Measurements from ENCODE around the gene GPHA2. TPM values are rescaled to one million over a fixed set of nuclear protein-coding genes. Genes with fewer than 3 reads are reported as not detected.

GPHA2 gene
- total RNA-seq, 1 experiment from 2014 or later: not detected

DNA sequence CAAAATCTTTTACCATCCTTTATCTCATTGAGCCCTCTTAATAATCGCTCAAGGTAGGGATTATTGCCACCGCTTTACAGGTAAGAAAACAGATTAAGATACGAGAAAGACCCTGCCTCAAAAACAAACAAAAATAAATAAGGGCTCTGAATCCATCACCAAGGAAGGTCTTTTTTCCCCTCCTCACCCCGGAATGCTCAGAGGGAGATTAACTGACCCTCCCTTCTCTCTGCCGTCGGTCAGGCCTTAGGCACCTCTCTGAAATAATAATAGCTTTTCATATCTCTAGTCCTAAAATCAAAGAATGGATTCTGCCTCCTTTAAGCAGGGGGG is 18.1 kb downstream of the GPHA2 start:
- Histone ChIP-seq H3K36me3 (no peaks in the 10 kb centered on the region), H3K4me3 (peak overlapping the region; percentile 69), H3K27me3 (no peaks in the 10 kb centered on the region), H3K9me3 (no peaks in the 10 kb centered on the region)
- no peak for DNase-seq

DNA sequence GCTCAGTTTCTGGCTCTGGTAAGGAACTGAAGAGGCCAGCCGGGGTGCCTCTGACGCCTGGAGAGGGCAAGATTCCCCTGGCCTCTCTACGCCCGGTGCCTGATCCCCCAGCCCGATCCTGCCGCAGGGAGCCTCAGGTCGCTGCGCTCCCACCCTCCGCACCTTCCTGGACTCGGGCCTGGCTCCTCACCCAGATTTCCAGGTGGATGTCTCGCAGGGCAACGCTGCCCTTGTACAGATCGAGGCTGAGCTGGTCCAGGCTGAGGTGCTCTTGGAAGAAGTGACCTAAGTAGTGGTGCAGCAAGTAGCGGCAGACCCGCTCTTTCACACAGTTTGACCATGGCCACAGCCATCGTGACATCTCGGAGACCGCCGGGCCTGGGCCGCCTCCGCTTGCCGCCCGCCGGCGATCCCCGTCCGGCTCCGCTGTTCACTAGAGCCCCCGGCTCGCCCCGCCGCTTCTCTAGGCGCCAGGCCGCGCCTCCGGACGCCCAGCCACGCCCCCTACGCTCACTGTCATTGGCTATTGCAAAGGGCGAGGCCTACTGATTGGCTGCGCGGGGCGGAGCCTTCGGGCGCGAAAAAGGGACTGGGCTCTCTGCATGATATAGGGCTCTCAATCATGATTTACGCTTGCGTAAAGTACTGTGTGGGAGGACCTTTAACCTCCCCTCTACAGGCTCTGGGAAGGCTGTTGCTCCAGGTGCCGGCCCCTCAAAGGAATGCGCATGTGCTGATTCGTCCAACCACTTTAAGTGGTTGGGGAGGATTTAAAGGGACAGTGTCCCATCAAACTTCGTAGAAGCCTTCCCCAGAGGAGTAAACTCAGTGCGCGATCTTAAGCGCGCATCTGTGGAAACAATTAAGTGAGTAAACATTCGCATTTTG is 18.7 kb downstream of the GPHA2 start, which contains the start of gene ATG2A:
ATG2A (minus strand) TSS at position 435 of the 888 bp plus-strand sequence; CDS start at position 361, 74 bp downstream.
- H3K27me3 ChIP-seq: no peaks in the 10 kb centered on the region
- no peaks in the 10 kb centered on the region; the same call in 1 of the 2 replicates for H3K36me3 ChIP-seq
- H3K4me3 ChIP-seq: peak within 1 kb of the TSS; percentile 69
- no peaks in the 10 kb centered on the region for H3K9me3 ChIP-seq
- DNase-seq: peak; percentile 98

DNA sequence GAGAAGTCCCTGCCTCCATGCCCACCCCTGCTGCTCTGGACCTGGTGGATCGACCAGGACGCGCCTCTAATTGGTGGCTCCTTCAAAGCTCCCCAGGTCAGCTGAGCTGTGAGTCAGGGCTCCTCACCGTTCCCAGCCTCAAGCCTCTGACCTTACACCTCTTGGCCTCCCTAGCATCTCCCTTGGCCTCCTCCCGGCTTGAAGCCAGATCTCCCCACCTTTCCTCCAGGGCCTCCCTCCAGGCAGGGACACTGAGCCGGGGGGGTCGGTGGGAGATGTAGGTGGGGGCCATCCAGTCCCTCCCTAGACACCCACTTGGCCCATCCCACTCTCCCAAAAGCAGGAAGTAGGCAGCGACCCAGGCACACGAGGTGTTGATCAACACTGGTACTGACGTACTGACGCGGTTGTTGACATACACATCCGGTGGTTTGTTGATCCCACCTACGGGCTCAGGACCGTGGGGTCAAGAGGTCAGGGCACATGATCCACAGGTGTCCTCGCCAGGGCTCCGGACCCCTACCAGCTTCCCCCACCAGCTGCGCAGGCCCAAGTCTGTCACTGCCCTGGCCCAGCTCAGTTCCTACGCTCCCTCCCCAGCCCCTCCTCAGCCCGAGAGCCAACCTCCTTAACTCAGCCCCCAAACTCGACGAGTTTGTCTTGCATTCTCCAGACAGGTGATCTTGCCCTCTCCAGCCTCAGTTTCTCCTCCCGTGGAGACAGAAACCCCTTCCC is 19.5 kb downstream of the GPHA2 start:
- no peaks in the 10 kb centered on the region for H3K27me3 ChIP-seq
- peak; percentile 38 for DNase-seq
- no peaks in the 10 kb centered on the region for H3K9me3 ChIP-seq
- no peaks in the 10 kb centered on the region; the same call in none of the 2 replicates for H3K36me3 ChIP-seq
- peak overlapping the region; percentile 69 for H3K4me3 ChIP-seq

DNA sequence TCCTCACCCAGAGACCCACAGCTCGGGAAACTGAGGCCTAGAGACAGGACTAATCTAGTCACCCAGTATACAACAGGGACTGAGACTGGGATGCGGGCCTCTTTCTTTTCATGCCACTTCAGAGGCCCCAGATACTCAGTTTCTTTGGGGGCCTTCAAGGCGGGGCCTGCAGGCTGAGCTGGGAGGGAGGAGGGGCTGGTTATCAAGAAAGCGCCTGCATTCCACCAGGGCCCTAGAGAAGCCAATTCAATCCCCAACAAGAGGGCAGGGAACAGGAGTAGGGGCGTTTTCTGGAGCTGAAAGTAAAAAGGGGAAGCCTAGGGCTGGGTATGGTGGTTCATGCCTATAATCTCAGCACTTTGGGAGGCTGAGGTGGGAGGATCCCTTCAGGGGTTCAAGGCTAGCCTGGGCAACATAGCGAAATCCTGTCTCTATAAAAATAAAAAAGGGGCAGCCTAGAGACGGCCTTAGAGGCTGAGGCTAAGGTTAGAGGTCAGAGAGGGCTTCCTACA is 20.3 kb downstream of the GPHA2 start:
- Histone ChIP-seq H3K4me3 (peak overlapping the region; percentile 69; the same call in 1 of the 2 replicates), H3K36me3 (no peaks in the 10 kb centered on the region; the same call in none of the 2 replicates), H3K27me3 (no peaks in the 10 kb centered on the region), H3K9me3 (no peaks in the 10 kb centered on the region)
- DNase-seq: no peak

DNA sequence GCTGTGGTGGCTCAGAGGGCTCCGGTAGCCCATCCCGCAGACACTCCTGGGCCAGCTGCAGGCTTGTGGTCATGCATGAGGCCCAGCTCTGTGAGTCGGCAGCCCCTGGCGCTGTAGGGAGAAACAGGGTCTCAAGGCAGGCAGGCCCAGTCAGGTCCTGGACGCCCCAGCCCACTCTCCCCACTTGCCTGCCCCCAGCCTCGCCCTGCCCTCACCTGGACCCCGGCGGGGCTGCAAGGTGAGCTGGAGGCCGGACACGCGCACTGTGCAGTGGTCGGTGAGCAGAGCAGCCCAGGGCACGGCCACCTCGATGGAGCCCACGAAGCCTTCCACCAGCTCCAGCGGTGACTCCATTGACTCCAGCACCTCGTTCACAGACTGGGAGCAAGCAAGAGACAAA is 21.6 kb downstream of the GPHA2 start:
- Histone ChIP-seq H3K9me3 (no peaks in the 10 kb centered on the region), H3K36me3 (no peaks in the 10 kb centered on the region; the same call in none of the 2 replicates), H3K4me3 (no peak overlapping the region), H3K27me3 (no peaks in the 10 kb centered on the region)
- DNase-seq: no peak

DNA sequence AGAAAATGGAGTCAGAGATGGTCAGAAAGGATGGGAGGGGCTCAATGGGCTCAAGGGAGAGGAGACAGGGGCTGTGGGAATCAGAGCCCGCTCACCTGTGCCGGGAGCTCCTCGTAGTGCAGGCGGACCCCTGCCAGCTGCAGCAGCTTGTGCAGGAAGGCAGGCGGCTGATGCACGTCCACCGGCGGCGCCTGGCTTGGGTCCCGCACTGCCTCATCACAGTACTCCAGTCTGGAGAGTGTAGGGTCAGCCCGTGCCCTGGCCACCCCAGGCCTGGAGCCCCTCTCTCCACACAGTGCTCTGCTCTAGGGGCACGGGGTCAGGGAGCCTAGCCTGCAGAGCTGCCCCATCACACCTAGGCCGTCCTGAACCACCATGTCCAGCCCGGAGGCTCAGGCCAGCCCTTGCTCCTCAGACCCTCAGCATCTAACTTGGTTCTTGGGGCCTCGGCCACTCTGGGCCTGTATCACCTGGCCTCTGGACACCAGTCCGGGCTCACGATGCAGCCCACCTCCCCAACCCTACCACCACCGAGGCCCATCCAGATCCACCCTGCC is 22.4 kb downstream of the GPHA2 start:
- no peak for DNase-seq
- no peaks in the 10 kb centered on the region; the same call in none of the 2 replicates for H3K36me3 ChIP-seq
- H3K27me3 ChIP-seq: no peaks in the 10 kb centered on the region
- H3K4me3 ChIP-seq: no peak overlapping the region
- H3K9me3 ChIP-seq: no peaks in the 10 kb centered on the region

DNA sequence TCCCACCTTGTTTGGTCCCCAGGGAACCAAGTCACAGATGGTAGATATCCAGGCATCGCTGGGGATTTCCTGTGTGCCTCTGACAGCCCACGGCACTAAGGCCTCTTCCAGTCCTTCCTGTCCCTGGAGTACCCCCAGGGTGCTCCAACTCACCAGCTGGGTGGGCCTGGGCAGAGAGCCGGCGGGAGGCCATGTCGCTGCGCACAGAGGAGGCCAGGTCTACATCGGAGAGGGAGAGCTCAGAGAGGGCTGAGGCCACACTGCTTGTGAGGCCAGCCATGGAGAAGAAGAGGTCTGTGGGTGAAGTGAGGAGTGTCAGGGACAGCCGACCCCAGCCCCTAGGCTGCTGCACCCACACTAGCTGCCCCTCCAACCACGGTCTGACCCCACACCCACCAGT is 24.0 kb downstream of the GPHA2 start:
- Histone ChIP-seq H3K27me3 (no peaks in the 10 kb centered on the region), H3K36me3 (no peaks in the 10 kb centered on the region; the same call in none of the 2 replicates), H3K9me3 (no peaks in the 10 kb centered on the region), H3K4me3 (no peak overlapping the region)
- DNase-seq: no peak

DNA sequence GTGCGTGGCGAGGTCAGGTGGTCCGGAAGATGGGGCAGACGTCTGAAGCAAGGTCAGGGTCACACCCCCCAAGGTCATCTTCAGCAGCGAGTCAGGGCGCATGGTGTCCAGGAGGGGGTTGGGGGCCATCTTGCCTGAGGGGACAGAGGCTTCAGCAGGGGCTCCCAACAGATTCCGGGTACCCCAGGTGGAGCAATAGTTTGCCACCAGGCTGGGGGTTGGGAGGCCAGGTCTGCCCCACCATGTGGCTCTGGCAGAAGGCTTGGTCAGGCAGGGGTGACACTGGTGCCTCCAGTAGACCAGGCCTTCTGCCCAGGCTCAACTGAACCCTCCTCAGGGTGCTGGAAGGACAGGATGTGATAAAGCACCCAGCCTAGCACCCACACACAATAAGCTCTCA is 24.6 kb downstream of the GPHA2 start:
- no peaks in the 10 kb centered on the region for H3K9me3 ChIP-seq
- no peak for DNase-seq
- no peak overlapping the region for H3K4me3 ChIP-seq
- no peaks in the 10 kb centered on the region; the same call in none of the 2 replicates for H3K36me3 ChIP-seq
- no peaks in the 10 kb centered on the region for H3K27me3 ChIP-seq

DNA sequence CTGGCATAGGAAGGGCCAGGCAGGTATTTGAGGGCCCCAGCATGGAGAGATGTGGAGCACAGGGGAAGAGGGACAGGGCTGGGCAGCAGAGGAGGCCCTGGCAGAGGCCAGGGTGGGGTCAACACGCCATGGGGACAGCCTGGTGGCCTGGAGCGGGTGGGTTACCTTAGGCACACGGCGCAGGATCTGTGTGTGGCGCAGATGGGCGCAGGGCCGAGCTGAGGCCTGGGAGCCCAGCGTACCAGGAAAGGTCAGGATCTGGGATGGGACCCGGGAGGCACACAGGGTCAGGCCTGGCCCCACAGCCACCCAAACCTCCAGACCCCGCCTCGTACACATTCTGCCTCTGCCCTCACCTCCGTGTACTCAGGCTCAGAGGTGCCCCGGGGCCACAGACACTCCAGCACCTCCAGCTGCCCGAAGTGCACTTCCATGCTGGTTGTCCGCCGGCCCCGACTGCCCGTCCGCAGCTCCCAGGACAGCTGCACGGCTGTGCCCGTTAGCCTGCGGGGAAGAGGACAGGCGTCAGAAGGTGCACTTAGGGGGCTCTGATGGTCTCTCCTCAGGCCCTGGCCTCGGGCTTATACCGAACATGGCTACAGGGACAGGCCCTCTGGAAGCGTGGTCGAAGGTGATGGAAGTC is 25.1 kb downstream of the GPHA2 start:
- no peaks in the 10 kb centered on the region for H3K9me3 ChIP-seq

DNA sequence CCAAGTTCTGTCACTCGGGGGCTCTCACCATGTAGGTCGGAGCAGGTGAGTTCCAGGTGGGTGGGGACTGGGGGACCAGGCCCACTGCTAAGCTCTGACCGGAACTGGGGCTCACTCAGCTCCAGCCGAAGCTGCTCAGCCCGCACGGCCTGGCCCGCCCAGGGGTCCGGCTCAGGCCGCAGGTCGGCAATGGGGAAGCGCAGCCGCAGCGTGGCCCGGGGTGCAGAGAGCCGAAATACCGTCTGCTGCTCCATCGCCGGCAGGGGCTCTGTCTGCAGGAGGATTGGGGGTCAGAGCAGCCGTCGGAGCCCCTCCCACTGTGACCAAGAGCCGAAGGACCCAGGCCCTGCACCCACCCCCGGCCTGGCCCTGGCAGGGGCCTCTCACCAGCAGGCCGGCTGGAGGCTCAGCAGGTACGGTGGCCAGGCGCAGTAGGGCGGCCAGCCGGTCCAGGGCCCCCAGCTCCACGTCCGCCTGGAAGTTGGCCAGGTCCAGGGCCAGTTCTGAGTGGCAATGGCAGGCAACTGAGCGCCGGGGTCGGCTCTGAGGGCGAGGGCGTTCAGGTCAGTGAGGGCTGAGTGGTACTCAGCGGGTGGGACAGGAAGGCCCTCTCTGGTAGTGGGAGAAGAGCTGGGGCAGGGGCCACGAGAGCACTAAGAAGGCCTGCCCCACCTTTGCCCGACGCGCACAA is 25.9 kb downstream of the GPHA2 start:
- no peak for DNase-seq

More for the DNA sequence above, 25.1 kb downstream of the GPHA2 start:
- H3K4me3 ChIP-seq: no peak overlapping the region
- DNase-seq: no peak
- H3K27me3 ChIP-seq: no peaks in the 10 kb centered on the region
- H3K36me3 ChIP-seq: no peaks in the 10 kb centered on the region; the same call in none of the 2 replicates

DNA sequence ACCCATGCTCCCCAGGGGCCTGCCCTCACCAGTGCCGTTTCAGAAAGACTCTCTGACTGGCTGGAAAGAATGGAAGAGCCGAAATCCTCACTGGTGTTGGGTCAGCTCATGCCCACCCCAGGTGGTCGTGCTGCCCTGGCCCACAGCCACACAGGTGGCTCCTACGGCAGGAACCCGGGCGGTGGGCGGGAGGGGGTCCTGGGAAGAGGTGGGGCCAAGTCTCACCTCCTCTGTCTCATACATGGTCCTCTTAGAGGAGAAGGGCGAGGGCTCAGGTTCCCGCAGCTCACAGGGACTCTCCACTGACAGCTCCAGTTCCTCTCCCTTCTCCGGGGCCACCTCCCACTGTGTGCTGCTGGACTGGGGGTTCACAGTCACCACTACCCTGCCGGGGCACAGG is 26.9 kb downstream of the GPHA2 start:
- no peak for DNase-seq
- no peaks in the 10 kb centered on the region for H3K9me3 ChIP-seq
- H3K27me3 ChIP-seq: no peaks in the 10 kb centered on the region
- H3K36me3 ChIP-seq: no peaks in the 10 kb centered on the region; the same call in none of the 2 replicates
- no peak overlapping the region for H3K4me3 ChIP-seq

More for the DNA sequence above, 25.9 kb downstream of the GPHA2 start:
- Histone ChIP-seq H3K9me3 (no peaks in the 10 kb centered on the region), H3K4me3 (no peak overlapping the region), H3K36me3 (no peaks in the 10 kb centered on the region; the same call in none of the 2 replicates), H3K27me3 (no peaks in the 10 kb centered on the region)

DNA sequence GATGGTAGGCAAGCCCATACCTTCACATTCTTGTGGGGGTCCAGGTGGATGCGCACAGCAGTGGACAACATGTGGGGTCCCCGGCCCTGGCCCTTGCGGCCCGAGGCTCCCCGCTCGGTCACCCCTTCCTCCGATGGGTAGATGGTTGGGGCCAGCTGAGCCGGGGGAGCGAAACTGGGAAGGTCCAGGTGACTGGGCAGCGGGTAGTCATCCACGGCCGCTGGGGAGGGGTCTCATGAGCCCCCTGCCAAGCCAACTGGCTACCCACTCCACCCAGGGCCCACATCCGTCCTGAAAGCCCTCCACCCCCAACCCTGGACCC is 29.4 kb downstream of the GPHA2 start:
- no peak for DNase-seq
- Histone ChIP-seq H3K27me3 (no peaks in the 10 kb centered on the region), H3K9me3 (no peaks in the 10 kb centered on the region), H3K36me3 (peaks cover 4% of the 10 kb centered on the region; the same call in 1 of the 2 replicates), H3K4me3 (no peak overlapping the region)

DNA sequence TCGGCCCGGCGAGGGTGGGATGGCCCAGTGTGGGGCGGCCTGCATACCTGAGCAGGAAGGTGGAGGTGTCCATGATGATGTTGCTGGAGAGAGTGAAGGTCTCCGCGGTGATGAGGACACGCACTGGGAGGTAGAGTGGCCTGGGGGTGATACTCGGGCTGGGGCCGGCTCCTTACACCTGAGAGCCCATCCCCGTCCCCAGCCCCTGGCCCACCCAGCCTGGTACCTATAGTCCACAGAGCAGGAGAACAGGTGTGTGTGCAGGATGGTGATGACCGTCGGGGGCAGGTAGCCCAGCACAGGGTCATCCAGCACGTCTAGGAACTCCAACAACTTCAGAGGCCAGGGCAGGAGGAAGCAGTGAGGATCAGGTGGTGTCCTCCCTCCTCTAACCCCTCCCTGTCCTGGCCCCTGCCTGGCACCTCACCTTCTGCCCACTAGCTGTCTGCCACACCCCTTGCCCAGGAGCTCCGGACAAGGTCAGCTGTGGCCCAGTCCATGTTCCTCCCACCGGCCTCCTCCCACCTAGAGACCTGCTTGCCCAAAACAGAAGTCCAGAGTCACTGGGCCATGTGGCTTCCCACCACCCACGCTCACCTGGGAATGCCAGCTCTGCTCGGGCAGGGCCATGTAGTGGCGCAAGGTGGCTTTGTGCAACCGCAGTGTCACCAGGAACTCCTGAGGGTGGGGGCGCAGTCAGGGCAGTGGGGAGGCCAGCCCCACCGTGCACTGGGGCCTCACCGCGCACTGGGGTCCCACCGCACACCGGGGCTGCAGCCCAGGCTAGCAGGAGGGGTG is 30.0 kb downstream of the GPHA2 start:
- Histone ChIP-seq H3K9me3 (no peaks in the 10 kb centered on the region), H3K36me3 (peaks cover 6% of the 10 kb centered on the region)

DNA sequence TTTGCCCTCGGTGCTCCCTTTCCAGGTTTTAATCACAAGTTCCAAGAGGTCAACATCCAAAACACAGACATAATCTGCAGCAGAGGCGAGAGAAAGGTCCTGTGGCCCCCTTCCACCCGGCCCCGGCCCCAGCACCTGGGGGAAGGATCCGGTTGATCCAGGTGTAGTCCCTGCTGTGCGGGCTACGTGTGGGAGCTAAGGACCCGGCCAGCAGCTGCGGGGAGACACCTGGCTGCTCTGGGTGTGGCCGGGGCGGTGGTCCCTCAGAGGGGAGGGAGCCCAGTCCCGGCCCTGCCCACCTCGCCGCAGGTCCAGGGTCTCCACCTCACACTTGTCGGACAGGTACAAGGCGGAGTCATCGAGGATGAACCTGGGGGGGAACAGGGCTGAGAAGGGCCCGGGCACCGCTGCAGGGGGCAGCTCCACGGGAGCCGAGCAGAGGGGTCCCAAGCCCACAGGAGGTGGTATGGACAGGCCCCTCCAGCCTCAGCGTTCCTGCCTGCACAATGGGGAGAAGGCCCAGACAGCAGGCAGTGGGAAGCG is 32.3 kb downstream of the GPHA2 start:
- no peaks in the 10 kb centered on the region for H3K27me3 ChIP-seq
- DNase-seq: no peak
- H3K9me3 ChIP-seq: no peaks in the 10 kb centered on the region
- H3K36me3 ChIP-seq: peaks cover 6% of the 10 kb centered on the region
- H3K4me3 ChIP-seq: no peak overlapping the region

More for the DNA sequence above, 30.0 kb downstream of the GPHA2 start:
- Histone ChIP-seq H3K4me3 (no peak overlapping the region), H3K27me3 (no peaks in the 10 kb centered on the region)
- no peak for DNase-seq
